Stimulated activated CD4-positive, alpha-beta T cell treated with anti-CD3 and anti-CD28 coated beads, Interleukin-1b, Interleukin-23, amount 100 ng/mL, for 48 hours (primary cell): ENCODE results near the gene TEPSIN.
"Not testable (repeated sequence)": the region's sequence is repeated elsewhere in the genome, so short reads cannot be mapped to it uniquely, and the experiment has no call there.

Experiments used
- DNase-seq: peaks from one replicate; pipeline ENCODE4 v3.0.0-alpha.2; 2020

TEPSIN gene

GRCh38 chr17:81234940-81235821 lies 3.7 kb downstream of the TEPSIN start:
- no peak for DNase-seq

GRCh38 chr17:81234506-81234855 lies 4.4 kb downstream of the TEPSIN start:
- no peak for DNase-seq

DNA sequence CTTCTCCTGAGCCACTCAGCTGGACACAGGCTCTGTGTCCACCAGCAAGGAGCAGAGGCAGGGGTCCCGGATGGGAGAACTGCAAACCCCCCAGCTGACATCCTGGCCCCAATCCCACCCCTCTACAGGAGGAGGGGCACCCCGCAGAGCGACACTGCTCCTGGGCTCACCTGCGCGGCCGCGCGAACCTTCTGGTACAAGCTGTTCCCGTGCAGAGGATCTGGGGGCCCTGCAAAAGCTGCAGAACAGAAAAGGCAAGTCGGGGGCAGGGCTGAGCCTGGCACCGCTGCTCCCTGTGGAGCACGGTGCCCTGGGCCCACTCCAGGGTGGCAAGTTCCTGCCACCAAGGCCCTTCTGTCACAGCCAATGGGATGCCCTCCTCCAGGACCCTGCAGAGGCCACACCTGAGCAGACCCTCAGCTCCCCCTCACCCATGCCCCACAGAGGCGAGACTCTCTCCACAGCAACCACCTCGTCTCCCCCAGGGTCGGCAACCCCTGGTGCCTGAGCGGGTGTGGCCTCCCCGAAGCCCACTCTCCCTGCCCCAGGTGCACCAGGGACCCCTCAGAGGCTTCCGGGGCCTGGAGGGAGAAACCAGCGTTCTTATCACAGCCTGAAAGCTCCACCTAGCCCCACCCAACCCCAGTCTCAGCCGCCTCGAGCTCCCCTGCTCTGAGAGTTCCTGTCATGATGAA lies 4.9 kb downstream of the TEPSIN start:
- no peak for DNase-seq

GRCh38 chr17:81233316-81233715 lies 5.5 kb downstream of the TEPSIN start:
- no peak for DNase-seq

DNA sequence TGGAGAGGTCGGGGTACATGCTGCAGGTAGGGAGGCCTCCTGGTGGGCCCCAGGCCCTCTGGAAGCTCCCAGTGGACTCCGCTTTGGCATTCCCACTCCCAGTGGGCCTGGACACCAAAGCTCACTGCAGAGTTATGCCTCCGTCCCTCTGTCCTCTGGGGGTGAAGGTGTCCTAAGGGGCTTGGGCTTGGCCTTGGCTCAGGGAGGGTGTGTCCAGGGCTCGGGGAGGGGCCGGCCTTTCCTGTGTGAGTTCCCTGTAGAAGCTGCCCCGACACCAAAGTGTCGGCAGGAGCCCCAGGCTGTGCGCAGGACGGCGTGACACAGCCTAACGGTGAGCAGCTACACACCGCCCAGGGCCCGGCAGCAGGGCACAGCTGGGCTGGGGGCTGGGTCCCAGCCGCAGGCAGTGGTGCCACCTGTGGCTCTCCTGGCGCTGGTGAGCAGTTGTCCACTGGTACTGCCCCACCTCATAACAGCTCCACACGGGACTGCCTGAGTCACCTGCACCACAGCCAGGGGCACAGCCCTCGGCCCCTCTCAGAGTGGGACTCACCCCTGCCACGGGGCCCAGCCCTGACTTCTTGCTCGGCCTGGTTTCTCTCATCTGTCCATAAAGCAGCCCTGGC lies 6.1 kb downstream of the TEPSIN start:
- DNase-seq = no peak

- DNase-seq = no peak
Measured at GRCh38 chr17:81231766-81232581, 6.9 kb downstream of the TEPSIN start.

DNA sequence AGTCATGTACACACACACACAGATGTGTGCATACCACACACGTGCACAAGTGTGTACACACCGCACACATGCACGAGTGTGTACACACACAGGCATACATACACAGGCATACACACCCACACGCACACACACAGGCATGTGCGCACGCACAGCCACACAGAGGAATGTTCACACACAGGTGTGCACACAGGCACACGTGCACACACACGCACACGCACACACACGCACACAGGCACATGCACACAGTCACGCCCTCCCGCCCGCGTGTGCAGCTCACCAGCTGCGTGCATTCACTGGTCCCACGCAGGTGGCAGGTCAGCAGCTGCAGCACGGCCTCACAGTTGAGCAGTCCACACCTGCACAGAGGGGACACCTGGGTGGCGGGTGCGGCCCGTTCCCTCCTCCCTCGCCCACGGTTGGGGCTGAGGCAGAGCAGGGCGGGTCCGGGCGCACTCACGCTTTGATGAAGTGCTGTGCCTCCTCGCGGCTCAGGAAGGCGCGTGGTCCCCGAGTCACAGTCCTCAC lies 7.7 kb downstream of the TEPSIN start:
- no peak for DNase-seq

GRCh38 chr17:81230043-81230820 lies 8.6 kb downstream of the TEPSIN start:
- DNase-seq = no peak

- no peak for DNase-seq
Measured at GRCh38 chr17:81229666-81229920, 9.3 kb downstream of the TEPSIN start.

DNA sequence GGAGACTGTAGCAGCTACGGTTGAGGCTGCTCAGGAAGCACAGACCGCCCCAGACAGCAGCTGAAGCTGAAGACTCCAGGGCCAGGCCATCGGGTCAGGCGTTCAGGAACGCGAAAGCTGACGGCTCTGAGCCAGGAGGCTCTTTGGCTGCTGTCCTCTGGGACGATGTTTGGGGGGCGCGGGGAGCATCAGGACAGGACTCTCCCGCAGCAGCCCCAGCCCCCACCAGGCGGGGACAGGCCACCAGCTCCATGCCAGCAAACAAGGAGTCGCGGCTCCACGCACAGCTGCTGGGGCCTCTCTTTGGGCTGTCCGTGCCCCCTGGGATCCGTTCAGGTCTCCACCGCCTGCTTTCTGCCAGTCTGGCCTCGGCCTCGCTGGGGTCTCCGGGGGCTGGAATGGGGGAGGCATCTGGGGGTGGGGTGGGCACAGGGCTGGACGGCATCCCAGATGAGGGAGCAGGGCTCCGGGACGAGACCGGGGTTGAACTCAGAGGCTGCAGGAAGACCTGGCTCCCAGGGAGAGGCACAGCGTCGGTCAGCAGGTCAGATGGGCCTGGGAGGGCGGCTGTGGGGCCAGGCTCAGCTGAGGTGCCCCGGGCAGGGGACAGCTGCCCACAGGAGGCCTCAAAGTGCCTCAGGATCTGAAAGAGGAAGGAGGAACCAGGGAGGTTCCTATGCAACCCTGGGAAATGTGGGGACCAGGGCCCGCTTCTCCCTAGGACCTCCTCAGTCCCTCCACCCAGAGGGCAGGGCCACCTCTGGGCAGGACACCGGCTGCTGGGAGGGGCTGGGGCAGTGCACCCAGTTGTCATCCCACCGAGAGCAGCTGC lies 9.8 kb downstream of the TEPSIN start:
- DNase-seq = no peak

GRCh38 chr17:81228420-81228819 lies 10.4 kb downstream of the TEPSIN start:
- DNase-seq = no peak

GRCh38 chr17:81227630-81228029 lies 11.2 kb downstream of the TEPSIN start:
- DNase-seq = not testable (repeated sequence)

DNA sequence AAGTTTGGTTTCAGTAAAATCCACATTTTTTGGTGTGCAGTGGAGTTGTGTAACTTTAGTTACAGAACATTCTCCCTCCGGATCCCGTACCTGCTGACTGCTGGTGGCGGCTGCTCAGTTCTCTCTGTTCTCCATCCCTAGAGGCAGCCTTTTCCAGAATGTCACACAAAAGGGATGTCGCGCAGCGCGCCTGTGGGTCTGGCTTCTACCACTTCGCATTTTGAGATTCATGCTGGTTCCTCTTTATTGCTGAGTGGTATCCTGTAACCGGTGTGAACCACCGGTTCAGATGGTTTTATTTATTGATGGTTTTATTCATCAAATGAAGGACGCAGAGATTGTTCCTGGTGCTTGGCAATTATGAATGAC lies 15.1 kb downstream of the TEPSIN start:
- no peak for DNase-seq

DNA sequence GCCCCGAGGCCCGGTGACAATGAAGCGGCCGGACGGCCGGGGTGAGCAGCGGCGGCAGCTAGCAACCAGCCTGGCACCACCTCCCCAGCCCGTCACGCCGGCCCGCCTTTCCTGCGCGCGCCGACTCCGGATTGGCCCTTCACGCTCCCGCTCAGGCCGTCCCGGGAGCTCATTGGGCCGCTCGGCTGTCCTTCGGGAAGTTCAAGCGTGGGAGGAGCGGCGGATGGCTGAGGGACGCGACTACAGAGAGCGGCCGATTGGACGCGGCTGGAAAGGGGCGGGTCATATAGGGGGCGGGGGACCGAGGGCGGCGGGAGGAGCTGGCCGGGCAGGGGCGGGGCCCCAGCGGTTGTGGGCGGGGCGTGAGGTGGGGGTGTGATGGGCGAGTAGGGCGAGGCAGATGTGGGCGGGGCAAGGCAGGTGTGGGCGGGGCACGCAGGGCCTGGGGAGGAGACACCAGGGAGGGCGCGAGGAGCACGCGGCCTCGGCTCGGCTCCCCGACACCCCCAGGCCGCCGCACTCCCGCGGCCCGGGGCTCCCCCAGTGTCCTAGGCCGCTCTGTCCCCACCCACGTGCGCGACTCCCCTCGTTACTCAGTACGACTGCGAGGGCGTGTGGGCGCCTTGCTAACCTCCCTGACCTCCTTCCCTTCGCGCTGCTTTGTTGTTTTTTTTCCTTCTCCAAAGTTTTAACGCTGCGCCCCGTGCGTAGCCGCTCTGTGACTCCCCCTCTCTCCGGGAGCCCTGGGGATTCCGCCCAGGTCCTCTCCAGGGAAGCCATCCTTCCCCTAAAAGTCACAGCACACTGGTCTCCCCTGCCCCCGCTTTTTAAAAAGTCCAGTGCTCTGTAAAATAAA lies 15.7 kb downstream of the TEPSIN start, which contains the start of gene CEP131:
CEP131 (minus strand) TSS at position 60 of the 856 bp plus-strand sequence. CDS start 2,909 bp downstream, outside the sequence.
- DNase-seq = peak; percentile 99

- no peak for DNase-seq
Measured at GRCh38 chr17:81222620-81222905, 16.3 kb downstream of the TEPSIN start.

DNA sequence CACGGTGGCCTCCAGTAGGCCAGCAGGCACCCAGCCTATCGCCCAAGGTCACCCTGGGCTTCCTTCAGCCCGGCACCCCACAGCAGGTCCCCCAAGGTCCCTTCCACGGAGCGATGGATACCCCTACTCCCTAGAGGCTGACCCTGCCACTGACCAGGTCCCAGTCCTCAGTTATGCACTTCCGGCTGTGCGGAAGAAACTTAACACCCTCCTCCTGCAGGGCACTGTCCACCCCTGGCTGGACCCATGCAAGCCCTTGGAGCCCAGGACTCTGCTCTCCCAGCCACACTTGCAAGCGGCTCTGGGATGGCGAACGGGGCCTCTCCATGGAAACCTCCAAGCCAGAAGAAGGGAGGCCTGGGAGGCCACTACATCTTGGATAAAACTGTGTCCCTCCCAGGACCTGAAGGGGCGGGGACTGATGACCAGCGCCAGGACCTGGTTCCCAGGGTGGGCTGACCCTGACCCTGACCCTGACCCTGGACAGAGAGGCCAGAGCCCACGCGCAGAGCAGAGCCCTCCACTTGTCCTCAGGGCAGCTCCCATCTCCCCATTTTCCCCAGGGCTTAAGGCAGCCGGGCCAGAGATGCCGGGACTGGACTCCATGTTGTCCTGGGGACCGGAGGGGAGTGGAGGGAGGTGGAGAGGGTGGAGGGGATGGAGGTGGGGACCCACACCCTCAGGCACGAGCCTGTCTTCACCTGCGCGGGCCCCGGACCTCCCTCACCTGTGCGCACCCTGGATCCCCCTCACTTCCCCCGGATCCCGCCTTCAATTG lies 16.8 kb downstream of the TEPSIN start:
- DNase-seq = no peak

DNA sequence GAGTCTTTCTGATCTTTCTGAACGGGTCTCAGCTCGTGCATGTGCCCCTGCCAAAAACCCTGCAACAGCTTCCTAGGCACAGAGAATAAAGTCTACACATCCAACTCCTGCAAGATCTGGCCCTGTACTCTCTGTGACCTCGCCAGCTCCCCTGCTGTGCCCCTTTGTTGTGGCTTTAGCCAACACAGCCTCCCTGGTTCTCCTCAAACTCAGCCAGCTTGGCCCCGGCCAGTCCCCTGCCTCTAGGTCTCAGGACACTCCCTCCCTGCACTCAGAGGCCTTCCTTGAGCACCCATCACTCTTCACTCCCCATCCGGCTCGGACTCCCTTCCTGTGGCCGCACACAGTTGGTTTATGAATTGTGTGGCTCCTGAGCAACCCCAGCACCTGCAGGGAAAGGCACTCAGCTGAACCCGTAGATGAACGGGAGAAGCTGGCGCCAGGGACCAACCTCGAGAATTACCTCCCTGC lies 17.4 kb downstream of the TEPSIN start:
- no peak for DNase-seq

- no peak for DNase-seq
Measured at GRCh38 chr17:81219476-81220180, 19.2 kb downstream of the TEPSIN start.

- DNase-seq = no peak
Measured at GRCh38 chr17:81218991-81219390, 19.9 kb downstream of the TEPSIN start.
